Upper lobe of left lung (tissue), 6 donors: ENCODE data around the gene CMC2. TPM values are rescaled to one million over a fixed set of nuclear protein-coding genes. Genes with fewer than 3 reads are reported as not detected.

Experiments used
- ATAC-seq, 2 donors: fragments of 200-7000 bp; cut with Tn5 transposase; one replicate each; pipeline ENCODE4 v1.9.1; 2022; ENCODE audit warnings: mild to moderate bottlenecking in 2 of 2, moderate library complexity in 2 of 2; ENCODE audit not compliant: low FRiP score in 2 of 2
- DNase-seq, 2 donors: peaks; one replicate each; pipeline ENCODE4 v3.0.0-alpha.2; 2019 to 2020
- H3K27ac ChIP-seq, 4 donors: fragments of 200-600 bp; sonication (generic); one replicate each; pipeline ENCODE4 v1.5.1; 2016 to 2019
- H3K27me3 ChIP-seq, 4 donors: fragments of 200-600 bp; sonication (generic); one replicate each; pipeline ENCODE4 v1.5.1; 2017 to 2019
- H3K36me3 ChIP-seq, 4 donors: fragments of 200-600 bp; sonication (generic); one replicate each; pipeline ENCODE4 v1.5.1; 2016 to 2019
- H3K4me1 ChIP-seq, 4 donors: fragments of 200-600 bp; sonication (generic); one replicate each; pipeline ENCODE4 v1.5.1; 2018 to 2019
- H3K4me3 ChIP-seq, 4 donors: fragments of 200-600 bp; sonication (generic); one replicate each; pipeline ENCODE4 v1.5.1; 2017 to 2019; ENCODE audit warnings: mild to moderate bottlenecking in 2 of 4, moderate library complexity in 1 of 4
- H3K9me3 ChIP-seq, 4 donors: fragments of 200-600 bp; sonication (generic); one replicate each; pipeline ENCODE4 v1.5.1; 2018 to 2019
- CTCF ChIP-seq, 6 experiments: fragments of 450-650 bp in 4 of 6; fragments of 200-600 bp in 2 of 6; sonication (generic) in 2 of 6; IDR thresholded peaks; one replicate each; pipeline ENCODE4 v1.5.1; 2016 to 2019; ENCODE audit warnings: antibody characterized with exemption in 6 of 6
- EP300 ChIP-seq, 4 donors: sonication (generic); formaldehyde crosslinking; IDR thresholded peaks; one replicate each; pipeline ENCODE4 v1.5.1; 2017; ENCODE audit warnings: antibody characterized with exemption in 4 of 4, control low read depth in 2 of 4
- POLR2A ChIP-seq, 4 donors: fragments of 450-650 bp; IDR thresholded peaks; one replicate each; pipeline ENCODE4 v1.5.1; 2016 to 2017; ENCODE audit warnings: antibody characterized with exemption in 4 of 4, mild to moderate bottlenecking in 2 of 4
- POLR2AphosphoS5 ChIP-seq, 2 donors: sonication (generic); formaldehyde crosslinking; IDR thresholded peaks; one replicate each; pipeline ENCODE4 v1.5.1; 2017; ENCODE audit warnings: antibody characterized with exemption in 2 of 2
- WGBS, 2 donors: methylation state at CpG; one replicate each; pipeline ENCODE4 v1.1.5; 2017 to 2018; 5-methylcytosine and 5-hydroxymethylcytosine counted together
- total RNA-seq, 6 donors: library from RNA; depleted of rRNA in 4 of 6; stranded (reverse); fragments of >200 nt in 4 of 6; gene quantifications; one replicate each; pipeline versions ENCODE4 v1.1.0 to v1.2.1, GENCODE V29; 2016 to 2021
- donor health status: DM: no; HTN: no; CAD: no; lungs with moderate emphysema.
- donor health status: DM: no; HTN: yes; CAD: no; lungs with severe emphysema.

Gene CMC2
- total RNA-seq, 6 donors from 2014 or later, result 9.8 to 51.7 (median 33.9) TPM

GRCh38 chr16:80962879-80963278 lies 43.8 kb downstream of the CMC2 start:
- H3K27me3 ChIP-seq, result no peaks in the 10 kb centered on the region
- no peaks in the 10 kb centered on the region for H3K36me3 ChIP-seq
- ATAC-seq (no peak), DNase-seq (no peak)
- peaks cover 4 to 23% (median 14%) of the 10 kb centered on the region in 4 donors for H3K9me3 ChIP-seq
- H3K4me3 ChIP-seq, result no peak overlapping the region
- no peak overlapping the region for H3K27ac ChIP-seq
- 87 to 97% methylated on average over 2 of the region's 2 CpGs for WGBS, 2 donors
- no peaks in the 10 kb centered on the region for H3K4me1 ChIP-seq
- TF ChIP-seq POLR2A (IDR thresholded peaks at IDR 0.05), result no peak
- TF ChIP-seq POLR2AphosphoS5 (IDR thresholded peaks at IDR 0.05), result no peak
- TF ChIP-seq CTCF (IDR thresholded peaks at IDR 0.05), result no peak
- no peak for TF ChIP-seq EP300 (IDR thresholded peaks at IDR 0.05)

GRCh38 chr16:80958284-80958683 lies 48.4 kb downstream of the CMC2 start:
- no peak for ATAC-seq

GRCh38 chr16:80954985-80955384 lies 51.7 kb downstream of the CMC2 start:
- WGBS, 2 donors, result 67 to 84% methylated on average over 1 to 5 of the region's 5 CpGs
- Histone ChIP-seq H3K27ac (no peak overlapping the region), H3K4me1 (no peaks in the 10 kb centered on the region), H3K27me3 (no peaks in the 10 kb centered on the region), H3K4me3 (no peak overlapping the region), H3K36me3 (no peaks in the 10 kb centered on the region), H3K9me3 (peaks cover 4 to 29% (median 14%) of the 10 kb centered on the region in 4 donors)
- peak in 1 of 2 donors; percentile 15 for ATAC-seq
- no peak for TF ChIP-seq CTCF (IDR thresholded peaks at IDR 0.05)
- no peak for TF ChIP-seq POLR2AphosphoS5 (IDR thresholded peaks at IDR 0.05)
- no peak for TF ChIP-seq EP300 (IDR thresholded peaks at IDR 0.05)
- no peak for TF ChIP-seq POLR2A (IDR thresholded peaks at IDR 0.05)
- no peak for DNase-seq

More at GRCh38 chr16:80958284-80958683, 48.4 kb downstream of the CMC2 start:
- Histone ChIP-seq H3K4me1 (no peaks in the 10 kb centered on the region), H3K27ac (no peak overlapping the region), H3K36me3 (no peaks in the 10 kb centered on the region), H3K4me3 (no peak overlapping the region), H3K9me3 (peaks cover 4 to 37% (median 15%) of the 10 kb centered on the region in 4 donors), H3K27me3 (no peaks in the 10 kb centered on the region)
- TF ChIP-seq POLR2A (IDR thresholded peaks at IDR 0.05) (no peak), POLR2AphosphoS5 (IDR thresholded peaks at IDR 0.05) (no peak), CTCF (IDR thresholded peaks at IDR 0.05) (no peak), EP300 (IDR thresholded peaks at IDR 0.05) (no peak)
- DNase-seq, result no peak

- H3K27ac ChIP-seq, result no peak overlapping the region
- WGBS, 2 donors, result 30% methylated on average over 7 of the region's 7 CpGs
- TF ChIP-seq CTCF (IDR thresholded peaks at IDR 0.05) (peak in 3 of 6 experiments; percentile 22 to 34 (median 23)), POLR2AphosphoS5 (IDR thresholded peaks at IDR 0.05) (no peak)
- peak in 1 of 2 donors; percentile 27 for DNase-seq
- H3K4me1 ChIP-seq, result peaks cover 0 to 7% (median 0%) of the 10 kb centered on the region in 4 donors
- H3K36me3 ChIP-seq, result no peaks in the 10 kb centered on the region
- no peaks in the 10 kb centered on the region for H3K9me3 ChIP-seq
- ATAC-seq, result peak; percentile 55 to 65
- no peak overlapping the region for H3K4me3 ChIP-seq
- H3K27me3 ChIP-seq, result no peaks in the 10 kb centered on the region
Observed at GRCh38 chr16:80948886-80949493, 57.7 kb downstream of the CMC2 start.
